Measurements from ENCODE around the gene SEZ6. TPM values are rescaled to one million over a fixed set of nuclear protein-coding genes. Genes with fewer than 3 reads are reported as not detected.

SEZ6 gene, protein sequence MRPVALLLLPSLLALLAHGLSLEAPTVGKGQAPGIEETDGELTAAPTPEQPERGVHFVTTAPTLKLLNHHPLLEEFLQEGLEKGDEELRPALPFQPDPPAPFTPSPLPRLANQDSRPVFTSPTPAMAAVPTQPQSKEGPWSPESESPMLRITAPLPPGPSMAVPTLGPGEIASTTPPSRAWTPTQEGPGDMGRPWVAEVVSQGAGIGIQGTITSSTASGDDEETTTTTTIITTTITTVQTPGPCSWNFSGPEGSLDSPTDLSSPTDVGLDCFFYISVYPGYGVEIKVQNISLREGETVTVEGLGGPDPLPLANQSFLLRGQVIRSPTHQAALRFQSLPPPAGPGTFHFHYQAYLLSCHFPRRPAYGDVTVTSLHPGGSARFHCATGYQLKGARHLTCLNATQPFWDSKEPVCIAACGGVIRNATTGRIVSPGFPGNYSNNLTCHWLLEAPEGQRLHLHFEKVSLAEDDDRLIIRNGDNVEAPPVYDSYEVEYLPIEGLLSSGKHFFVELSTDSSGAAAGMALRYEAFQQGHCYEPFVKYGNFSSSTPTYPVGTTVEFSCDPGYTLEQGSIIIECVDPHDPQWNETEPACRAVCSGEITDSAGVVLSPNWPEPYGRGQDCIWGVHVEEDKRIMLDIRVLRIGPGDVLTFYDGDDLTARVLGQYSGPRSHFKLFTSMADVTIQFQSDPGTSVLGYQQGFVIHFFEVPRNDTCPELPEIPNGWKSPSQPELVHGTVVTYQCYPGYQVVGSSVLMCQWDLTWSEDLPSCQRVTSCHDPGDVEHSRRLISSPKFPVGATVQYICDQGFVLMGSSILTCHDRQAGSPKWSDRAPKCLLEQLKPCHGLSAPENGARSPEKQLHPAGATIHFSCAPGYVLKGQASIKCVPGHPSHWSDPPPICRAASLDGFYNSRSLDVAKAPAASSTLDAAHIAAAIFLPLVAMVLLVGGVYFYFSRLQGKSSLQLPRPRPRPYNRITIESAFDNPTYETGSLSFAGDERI
- not detected in 2 replicates for total RNA-seq

DNA sequence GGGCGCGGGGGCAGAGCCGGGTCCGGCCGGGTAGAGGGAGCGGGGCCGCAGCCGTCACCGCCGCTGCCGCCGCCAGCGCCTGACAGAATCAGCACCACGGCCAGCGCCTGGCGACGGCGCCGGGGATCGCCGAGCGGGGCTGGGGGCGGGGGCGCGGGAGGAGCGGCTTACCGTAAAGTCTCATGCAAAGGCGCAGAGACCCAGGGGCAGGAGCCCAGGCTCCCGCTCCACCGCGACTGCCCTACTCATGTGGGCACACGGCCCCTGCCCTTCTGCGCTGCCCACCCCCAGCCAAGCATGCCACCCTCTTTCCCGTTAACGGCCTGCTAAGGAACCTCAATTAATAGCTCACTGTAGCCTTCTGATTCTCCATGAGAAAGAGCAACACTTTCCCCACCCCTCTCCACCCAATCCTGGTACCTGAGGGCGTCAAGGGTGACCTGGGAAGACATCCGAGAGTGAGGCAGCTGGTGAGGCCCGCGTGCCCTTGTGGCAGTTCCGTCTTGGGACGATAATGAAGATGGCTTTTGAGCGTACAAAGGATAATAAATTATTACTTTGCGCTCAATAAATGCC, at the start of gene SEZ6:
Gene SEZ6, minus strand, starts transcription at position 98 of the 576 bp plus-strand sequence. CDS start 164 bp downstream, outside the sequence.

DNA sequence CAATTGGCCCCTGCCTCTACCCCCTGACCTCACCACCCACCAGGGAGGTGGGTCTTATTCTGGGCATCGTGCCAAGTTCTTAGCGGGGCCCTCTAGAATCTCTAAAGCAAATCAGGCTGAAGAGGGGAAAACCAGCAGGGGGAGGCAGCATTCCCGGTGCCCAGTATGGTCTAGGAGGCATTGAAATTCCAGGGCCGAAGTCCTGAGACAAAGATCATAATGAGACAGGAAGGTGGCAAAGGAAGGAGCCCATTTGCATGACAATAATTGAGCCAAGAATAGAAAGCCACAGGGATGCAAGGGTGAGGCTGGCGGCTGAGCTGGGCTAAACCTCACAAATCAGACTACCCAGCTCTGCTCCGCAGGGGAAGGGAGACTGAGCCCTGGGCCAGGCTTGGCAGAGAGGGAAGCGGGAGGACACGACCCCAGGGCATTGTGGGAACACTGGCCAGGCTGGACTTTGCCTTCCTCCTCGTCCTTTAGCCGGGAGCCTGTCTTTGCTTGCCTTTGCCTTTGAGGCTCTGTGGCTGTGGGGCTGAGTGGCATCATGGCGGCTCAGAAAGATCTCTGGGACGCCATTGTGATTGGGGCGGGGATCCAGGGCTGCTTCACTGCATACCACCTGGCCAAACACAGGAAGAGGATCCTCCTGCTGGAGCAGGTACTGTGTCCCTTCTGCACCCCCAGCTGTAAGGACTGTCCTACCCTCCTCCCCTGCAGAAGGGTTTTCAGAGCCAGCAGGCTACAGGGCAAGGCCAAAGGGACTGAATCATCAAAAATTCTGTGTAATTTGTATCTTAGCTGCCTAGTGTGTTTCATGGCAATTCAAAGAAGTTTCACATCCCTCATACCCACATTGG, 37.1 kb upstream of the SEZ6 start, which contains the start of gene PIPOX:
Gene PIPOX, plus strand, starts transcription at position 463 of the 860 bp plus-strand sequence. Its CDS starts 85 bp downstream, at position 548.

DNA sequence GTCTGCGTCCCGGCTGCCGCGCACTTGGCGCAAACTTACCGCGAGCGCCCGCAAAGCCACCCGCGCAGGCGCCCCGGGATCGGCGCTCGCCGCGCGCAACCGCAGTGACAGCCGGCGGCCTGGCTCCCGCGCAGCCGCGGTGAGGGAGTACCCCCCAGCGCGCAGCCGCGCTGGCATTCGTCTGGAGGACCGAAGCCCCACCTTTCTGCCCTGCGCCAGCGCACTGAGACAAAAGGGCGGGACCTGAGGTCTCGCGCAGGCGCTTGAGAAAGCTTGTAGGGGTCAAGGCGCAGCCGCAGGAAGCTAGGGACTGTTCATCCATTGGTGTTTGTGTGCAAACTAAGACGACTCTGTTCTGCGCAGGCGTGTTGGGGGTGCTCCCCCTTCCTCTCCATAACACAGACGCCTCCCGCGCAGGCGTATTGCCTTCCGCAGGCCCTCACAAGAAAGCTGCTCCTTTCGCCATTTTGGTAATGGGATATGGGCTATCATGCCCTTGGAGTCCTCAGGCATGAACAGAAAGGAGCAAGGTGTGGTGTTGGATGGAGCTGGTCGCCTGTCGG, 54.3 kb downstream of the SEZ6 start, which contains the start of gene PHF12:
Gene PHF12, minus strand, starts transcription at position 91 of the 563 bp plus-strand sequence. CDS start 558 bp downstream, outside the sequence.

Other genes starting within 250 kb of the SEZ6 start
- 2.7 and 4.2 TPM in 2 replicates for gene FAM222B, start 163.2 kb downstream of the SEZ6 start, total RNA-seq
- gene ERAL1, start 151.0 kb downstream of the SEZ6 start, total RNA-seq, result 37.4 and 48.2 TPM in 2 replicates
- gene FLOT2, start 108.3 kb downstream of the SEZ6 start, total RNA-seq, result 62.7 and 82.4 TPM in 2 replicates
- gene DHRS13, start 103.0 kb downstream of the SEZ6 start, total RNA-seq, result 6.5 and 14.0 TPM in 2 replicates
- gene PHF12, start 54.5 kb downstream of the SEZ6 start, total RNA-seq, result 7.1 and 9.0 TPM in 2 replicates
- 2.6 and 3.5 TPM in 2 replicates for gene PIPOX, start 37.1 kb upstream of the SEZ6 start, total RNA-seq
- 8.1 and 21.1 TPM in 2 replicates for gene MYO18A, start 174.4 kb upstream of the SEZ6 start, total RNA-seq
- gene CRYBA1, start 240.8 kb upstream of the SEZ6 start, total RNA-seq, result not detected in 2 replicates

Data from epithelial cell of umbilical artery (primary cell).